ENCODE data around the gene ATF3.

ATF3 gene, protein sequence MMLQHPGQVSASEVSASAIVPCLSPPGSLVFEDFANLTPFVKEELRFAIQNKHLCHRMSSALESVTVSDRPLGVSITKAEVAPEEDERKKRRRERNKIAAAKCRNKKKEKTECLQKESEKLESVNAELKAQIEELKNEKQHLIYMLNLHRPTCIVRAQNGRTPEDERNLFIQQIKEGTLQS

DNA sequence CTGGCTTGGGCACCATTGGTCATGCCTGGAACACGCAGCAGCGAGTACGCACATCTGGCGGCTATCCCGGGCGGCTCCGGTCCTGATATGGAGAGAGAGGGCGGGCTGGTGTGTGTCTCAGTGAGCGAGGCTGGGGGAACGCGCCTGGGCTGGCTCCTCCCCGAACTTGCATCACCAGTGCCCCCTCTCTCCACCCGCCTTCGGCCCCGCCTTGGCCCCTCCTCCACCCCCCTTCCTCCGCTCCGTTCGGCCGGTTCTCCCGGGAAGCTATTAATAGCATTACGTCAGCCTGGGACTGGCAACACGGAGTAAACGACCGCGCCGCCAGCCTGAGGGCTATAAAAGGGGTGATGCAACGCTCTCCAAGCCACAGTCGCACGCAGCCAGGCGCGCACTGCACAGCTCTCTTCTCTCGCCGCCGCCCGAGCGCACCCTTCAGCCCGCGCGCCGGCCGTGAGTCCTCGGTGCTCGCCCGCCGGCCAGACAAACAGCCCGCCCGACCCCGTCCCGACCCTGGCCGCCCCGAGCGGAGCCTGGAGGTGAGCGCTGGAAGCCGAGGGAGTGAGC, at the start of gene ATF3:
Gene ATF3 (plus strand): TSS at position 370 of the 567 bp plus-strand sequence. CDS start 6,261 bp downstream, outside the sequence.
- peak; percentile 61 for DNase-seq (ENCODE audit: low read depth)

- DNase-seq (ENCODE audit: low read depth): no peak
Observed at GRCh38 chr1:212559929-212560328, 48.6 kb upstream of the ATF3 start.

DNA sequence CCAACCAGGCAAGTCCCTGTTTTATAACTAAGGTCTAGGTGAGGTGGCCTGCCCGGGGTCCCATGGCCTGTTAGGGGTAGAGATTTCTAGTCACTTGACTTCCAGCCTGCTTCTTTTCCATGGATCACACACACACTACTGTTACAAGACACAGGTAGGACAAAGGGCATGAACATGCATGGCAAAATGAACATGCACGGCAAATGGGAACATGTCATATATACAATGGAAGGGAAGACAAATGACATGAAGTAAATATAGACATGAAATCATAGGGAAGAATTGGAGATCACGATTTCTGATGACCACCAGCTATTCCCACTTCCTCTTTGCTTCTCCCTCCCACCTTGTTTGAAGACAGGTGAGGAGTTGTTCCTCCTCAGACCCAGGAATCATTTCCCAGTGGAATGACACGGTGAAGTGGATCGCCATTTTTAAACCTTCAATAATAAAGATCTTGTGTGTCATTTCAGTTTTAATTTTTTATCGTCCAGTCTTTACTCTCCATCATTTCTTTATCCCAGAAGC, 47.6 kb upstream of the ATF3 start:
- DNase-seq (ENCODE audit: low read depth): no peak

DNA sequence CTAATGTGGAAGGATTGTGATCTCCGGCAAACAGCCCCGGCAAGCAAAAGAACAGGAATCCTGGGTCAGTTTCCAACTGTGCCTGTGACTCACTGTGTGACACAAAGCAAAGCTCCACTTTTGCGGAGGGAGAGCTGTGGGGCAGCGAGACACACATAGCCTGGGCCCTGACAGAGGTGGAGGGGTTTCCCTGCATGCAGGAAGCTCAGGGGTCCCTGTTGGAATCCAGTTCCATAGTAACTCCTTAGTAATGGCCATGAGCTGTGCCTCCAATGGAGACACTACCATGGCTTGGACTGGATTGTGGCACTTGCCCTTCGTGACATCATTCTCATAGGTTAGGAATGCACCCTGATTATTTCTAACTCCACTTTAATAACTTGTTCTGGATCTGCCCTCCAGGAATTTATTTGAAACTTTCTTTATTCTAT, 47.0 kb upstream of the ATF3 start:
- DNase-seq (ENCODE audit: low read depth): no peak

DNA sequence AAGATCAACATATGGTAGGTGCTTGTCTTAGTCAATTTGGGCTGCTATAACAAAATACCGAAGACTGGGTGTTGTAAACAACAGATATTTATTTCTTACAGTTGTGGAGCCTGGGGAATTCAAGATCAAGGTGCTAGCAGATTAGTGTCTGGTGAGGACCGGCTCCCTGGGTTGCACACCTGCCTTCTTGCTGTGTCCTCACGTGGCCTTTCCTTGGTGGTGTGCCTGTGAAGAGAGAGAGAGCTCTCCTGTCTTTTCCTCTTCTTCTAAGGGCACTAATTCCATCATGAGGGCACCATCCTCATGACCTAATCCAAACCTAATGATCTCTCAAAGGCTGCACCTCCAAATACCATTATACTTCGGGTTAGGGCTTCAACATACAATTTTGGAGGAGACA, 45.8 kb upstream of the ATF3 start:
- no peak for DNase-seq (ENCODE audit: low read depth)

- no peak for DNase-seq (ENCODE audit: low read depth)
Observed at GRCh38 chr1:212565079-212565478, 43.5 kb upstream of the ATF3 start.

GRCh38 chr1:212565571-212566305, 42.8 kb upstream of the ATF3 start:
- no peak for DNase-seq (ENCODE audit: low read depth)

- no peak for DNase-seq (ENCODE audit: low read depth)
Observed at GRCh38 chr1:212566522-212567479, 41.8 kb upstream of the ATF3 start.

DNA sequence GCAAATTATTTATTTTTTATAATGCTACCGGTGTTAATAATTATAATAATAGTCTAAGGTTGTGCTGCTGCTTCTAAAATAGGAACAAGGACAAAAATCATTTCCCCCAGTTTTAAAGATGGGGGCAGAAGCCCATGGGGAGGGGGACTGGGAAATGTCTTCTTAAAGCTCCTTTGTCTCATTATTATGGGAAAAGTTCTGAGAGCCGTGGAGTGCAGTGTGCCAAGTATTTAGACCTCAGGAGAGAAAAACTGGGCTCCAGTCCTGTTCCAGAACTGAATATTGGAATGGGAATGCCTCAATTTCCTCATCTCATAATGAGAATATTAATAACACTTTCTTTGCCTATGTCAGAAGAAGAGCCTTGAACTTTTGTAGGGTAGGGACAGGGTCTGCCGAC, 40.9 kb upstream of the ATF3 start:
- no peak for DNase-seq (ENCODE audit: low read depth)

DNA sequence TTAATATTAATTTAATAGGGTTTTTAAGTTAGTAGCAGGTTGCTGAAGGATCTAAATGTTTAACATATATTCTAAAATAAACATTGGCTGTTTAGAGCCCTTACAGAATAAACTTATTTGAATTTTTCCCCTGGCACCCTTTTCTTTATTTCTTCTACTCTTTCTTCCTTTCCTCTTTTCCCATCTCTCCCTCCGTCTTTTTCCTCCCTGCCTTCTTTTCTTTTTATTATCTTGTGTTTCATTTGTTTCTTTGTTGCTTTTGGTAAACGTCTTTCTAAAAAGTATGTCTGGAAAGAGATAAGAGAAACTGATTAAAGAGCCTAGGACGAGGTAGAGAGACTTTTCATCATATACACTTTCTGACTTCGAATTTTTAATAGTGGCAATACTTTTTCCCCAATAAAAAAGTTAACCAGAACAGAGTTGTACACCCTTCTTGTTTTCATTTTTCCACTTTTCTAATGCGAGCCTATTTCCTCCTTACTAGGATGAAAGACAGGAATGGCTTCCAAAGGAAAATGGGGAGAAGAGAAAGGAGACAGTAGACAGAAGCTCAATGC, 39.5 kb upstream of the ATF3 start:
- DNase-seq (ENCODE audit: low read depth): no peak

GRCh38 chr1:212574732-212575131, 33.8 kb upstream of the ATF3 start:
- no peak for DNase-seq (ENCODE audit: low read depth)

DNA sequence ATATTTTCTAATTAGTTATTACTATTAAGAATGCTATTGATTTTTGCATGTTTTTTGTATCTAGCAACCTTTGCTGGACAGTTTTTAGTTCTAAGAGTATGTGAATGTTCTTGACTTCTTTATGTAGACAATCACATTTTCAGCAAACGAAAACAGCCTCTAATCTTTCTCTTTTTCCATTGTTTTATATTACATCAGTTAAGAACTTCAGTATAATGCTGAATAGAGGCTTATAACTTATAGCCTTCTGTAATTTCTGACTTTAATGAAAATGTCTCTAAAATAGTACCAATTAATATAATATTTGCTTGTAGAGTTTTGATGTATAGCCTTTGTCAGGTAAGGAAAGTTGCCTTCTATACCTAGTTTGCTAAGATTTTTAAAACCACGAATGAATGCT, 33.2 kb upstream of the ATF3 start:
- no peak for DNase-seq (ENCODE audit: low read depth)

GRCh38 chr1:212578041-212578440, 30.5 kb upstream of the ATF3 start:
- DNase-seq (ENCODE audit: low read depth): no peak

DNA sequence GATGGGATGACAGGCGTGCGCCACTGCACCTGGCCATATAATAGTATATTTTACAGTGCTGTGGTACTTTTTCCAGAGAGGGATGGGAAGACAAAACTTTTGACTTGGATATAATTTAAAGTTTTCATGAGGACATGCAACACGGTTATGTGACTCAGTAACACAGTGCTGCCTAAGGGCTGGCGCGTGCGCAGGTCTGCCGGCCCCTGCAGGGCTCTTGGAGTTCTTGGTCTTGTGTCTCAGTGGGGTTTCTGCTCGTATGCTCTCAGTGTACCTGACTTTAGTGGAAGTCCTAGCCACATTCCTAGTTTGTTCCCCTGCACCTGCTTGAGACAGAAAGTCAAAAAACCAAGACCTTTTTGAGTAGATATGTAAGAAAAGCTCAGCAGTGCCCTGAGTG, 27.5 kb upstream of the ATF3 start:
- no peak for DNase-seq (ENCODE audit: low read depth)

DNA sequence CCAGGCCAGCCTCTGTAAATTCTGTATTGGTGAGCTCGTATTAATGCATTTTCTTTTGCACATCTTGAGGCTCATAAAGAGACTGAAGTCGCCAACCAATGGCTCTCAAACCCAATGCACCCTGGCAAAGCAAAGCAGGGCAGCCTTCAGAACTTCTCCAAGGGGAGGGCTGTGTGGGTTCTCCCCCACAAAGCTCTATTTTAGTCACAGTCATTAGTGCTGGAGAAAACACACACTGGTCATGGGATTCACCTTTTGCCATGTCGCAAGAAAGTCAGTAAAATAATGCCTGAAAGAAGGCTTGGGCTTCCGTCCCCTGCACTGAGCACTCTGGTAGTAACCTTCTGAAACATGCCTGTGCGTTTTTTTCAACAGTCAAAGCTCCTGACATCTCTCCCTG, 26.3 kb upstream of the ATF3 start:
- no peak for DNase-seq (ENCODE audit: low read depth)

- no peak for DNase-seq (ENCODE audit: low read depth)
Observed at GRCh38 chr1:212582808-212583615, 25.5 kb upstream of the ATF3 start.

DNA sequence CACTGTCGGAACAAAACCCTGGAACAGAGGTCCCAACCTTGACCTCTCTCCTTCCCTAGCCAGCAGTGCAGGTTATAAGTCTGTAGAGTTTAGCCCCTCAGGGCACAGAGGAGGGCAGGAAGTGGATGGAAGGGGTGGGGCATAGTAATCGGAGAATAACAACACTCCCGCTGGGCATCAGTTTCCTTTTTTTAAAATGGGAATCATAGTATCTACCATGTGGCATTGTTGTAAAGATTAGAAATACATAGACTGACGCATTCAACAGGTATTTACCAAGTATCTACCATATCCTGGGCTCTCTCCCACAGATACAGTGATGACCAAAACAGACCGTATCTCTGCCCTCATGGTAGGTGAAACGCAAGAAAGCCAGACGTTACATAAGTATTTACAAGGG, 24.9 kb upstream of the ATF3 start:
- no peak for DNase-seq (ENCODE audit: low read depth)

- DNase-seq (ENCODE audit: low read depth): no peak
Observed at GRCh38 chr1:212584092-212584886, 24.3 kb upstream of the ATF3 start.

- DNase-seq (ENCODE audit: low read depth): no peak
Observed at GRCh38 chr1:212585210-212585609, 23.4 kb upstream of the ATF3 start.
